Measurements from ENCODE around the gene HHEX. TPM values are rescaled to one million over a fixed set of nuclear protein-coding genes. Genes with fewer than 3 reads are reported as not detected.

Gene HHEX
- total and polyA plus RNA-seq, 10 of the 15 experiments (the other 5 are each of a cell fraction or from before 2014, with no cell fraction given), result 3.9 to 32.8 (median 16.4) TPM

GRCh38 chr10:92729886-92730285 lies 40.1 kb downstream of the HHEX start (continued):
- no peak for TF ChIP-seq HSF1 (IDR thresholded peaks at IDR 0.05; ENCODE audit: low read depth, low read length)
- TF ChIP-seq TARDBP (IDR thresholded peaks at IDR 0.05; ENCODE audit: borderline replicate concordance), result no peak
- TF ChIP-seq KDM1A (IDR thresholded peaks at IDR 0.05; ENCODE audit: borderline replicate concordance), result no peak
- TF ChIP-seq HDAC6 (IDR thresholded peaks at IDR 0.05; ENCODE audit: unreplicated experiment), result no peak
- TF ChIP-seq PRDM15 (CRISPR knock-in tag; IDR thresholded peaks at IDR 0.05), result no peak
- TF ChIP-seq BHLHE40 (IDR thresholded peaks at IDR 0.05; ENCODE audit: borderline replicate concordance in 1 of 2, low read depth in 2 of 2, low read length in 1 of 2), result no peak
- no peak for TF ChIP-seq TCF3 (IDR thresholded peaks at IDR 0.05; ENCODE audit: borderline replicate concordance, insufficient read depth, low read depth, low read length)
- no peak for TF ChIP-seq MXI1 (IDR thresholded peaks at IDR 0.05; ENCODE audit: low read depth, low read length)
- TF ChIP-seq MYC (IDR thresholded peaks at IDR 0.05; ENCODE audit: insufficient read depth, insufficient read length, insufficient replicate concordance, low read length, severe bottlenecking), result no peak
- peak; percentile 26; the same call in 1 of the 2 replicates for TF ChIP-seq IRF4 (IDR thresholded peaks at IDR 0.05; ENCODE audit: low read depth, low read length)
- TF ChIP-seq ZNF384 (IDR thresholded peaks at IDR 0.05; ENCODE audit: borderline replicate concordance, low read depth, low read length), result no peak
- TF ChIP-seq BCLAF1 (IDR thresholded peaks at IDR 0.05), result no peak
- TF ChIP-seq STAT1 (conservative IDR thresholded peaks at IDR 0.05), result no peak
- peak; percentile 72; the same call in 1 of the 2 replicates for TF ChIP-seq FOXM1 (IDR thresholded peaks at IDR 0.05; ENCODE audit: low read depth, low read length)
- no peak for TF ChIP-seq GABPA (IDR thresholded peaks at IDR 0.05; ENCODE audit: low read depth)
- peak; percentile 72; the same call in 1 of the 2 replicates for TF ChIP-seq ZBED1 (IDR thresholded peaks at IDR 0.05; ENCODE audit: borderline replicate concordance)
- no peak for TF ChIP-seq CTCF (IDR thresholded peaks at IDR 0.05 in 2 of 3, conservative IDR thresholded peaks at IDR 0.05 in 1 of 3; ENCODE audit: control insufficient read depth in 2 of 3, extremely low read depth in 1 of 3, insufficient read depth in 1 of 3, low read depth in 3 of 3, low read length in 3 of 3)
- TF ChIP-seq ETV6 (conservative IDR thresholded peaks at IDR 0.05 in 1 of 2, IDR thresholded peaks at IDR 0.05 in 1 of 2; ENCODE audit: borderline replicate concordance in 1 of 2, low read depth in 1 of 2), result no peak
- TF ChIP-seq RB1 (IDR thresholded peaks at IDR 0.05; ENCODE audit: borderline replicate concordance), result no peak
- no peak for TF ChIP-seq YBX1 (IDR thresholded peaks at IDR 0.05)
- no peak for TF ChIP-seq JUND (IDR thresholded peaks at IDR 0.05; ENCODE audit: low read depth, low read length)
